ENCODE measurements around the gene ZNF324B. TPM values are rescaled to one million over a fixed set of nuclear protein-coding genes. Genes with fewer than 3 reads are reported as not detected.
A peak's percentile ranks its signal among the peaks of the same experiment; 100 is the strongest.
"Not testable (repeated sequence)": the region's sequence is repeated elsewhere in the genome, so short reads cannot be mapped to it uniquely, and the experiment has no call there.

Gene ZNF324B
- total RNA-seq, 6 experiments from 2014 or later = 2.9 to 3.3 (median 2.9) TPM

DNA sequence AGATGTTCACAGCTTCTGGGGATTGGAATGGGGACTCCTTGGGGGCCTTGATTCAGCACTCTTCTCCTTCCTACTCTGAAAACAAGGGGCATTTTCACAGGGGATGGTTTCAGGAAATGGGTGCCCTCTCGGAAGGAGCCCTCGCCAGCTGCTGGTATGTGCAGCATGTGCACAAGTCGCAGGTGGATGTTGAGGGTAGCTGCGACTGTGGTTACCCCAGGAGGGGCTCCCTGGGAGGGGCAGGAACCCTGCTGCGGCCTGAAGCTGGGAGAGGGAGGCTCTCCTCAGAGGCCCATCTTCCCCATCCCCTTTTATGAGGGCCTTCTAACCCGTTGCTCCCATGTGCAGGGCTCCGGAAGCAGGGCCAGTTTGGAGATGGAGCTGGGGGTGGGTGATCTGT lies 30.9 kb downstream of the ZNF324B start:
- Histone ChIP-seq H3K4me3 (no peak overlapping the region), H3K27me3 (no peaks in the 10 kb centered on the region), H3K4me1 (peaks cover 0 to 3% (median 1%) of the 10 kb centered on the region in 4 donors), H3K36me3 (peaks cover 0 to 4% (median 0%) of the 10 kb centered on the region in 4 donors), H3K9me3 (no peaks in the 10 kb centered on the region), H3K27ac (no peak overlapping the region)
- WGBS (ENCODE audit: insufficient coverage, low coverage, low lambda C conversion rate, missing lambda C conversion rate) = 90% methylated on average over 3 of the region's 7 CpGs
- TF ChIP-seq POLR2A (IDR thresholded peaks at IDR 0.05) (no peak), CTCF (IDR thresholded peaks at IDR 0.05) (no peak)
- DNase-seq = peak in 1 of 3 donors; percentile 26
- ATAC-seq = no peak
- intact Hi-C loops (cut with DNase I) = no loop called here

DNA sequence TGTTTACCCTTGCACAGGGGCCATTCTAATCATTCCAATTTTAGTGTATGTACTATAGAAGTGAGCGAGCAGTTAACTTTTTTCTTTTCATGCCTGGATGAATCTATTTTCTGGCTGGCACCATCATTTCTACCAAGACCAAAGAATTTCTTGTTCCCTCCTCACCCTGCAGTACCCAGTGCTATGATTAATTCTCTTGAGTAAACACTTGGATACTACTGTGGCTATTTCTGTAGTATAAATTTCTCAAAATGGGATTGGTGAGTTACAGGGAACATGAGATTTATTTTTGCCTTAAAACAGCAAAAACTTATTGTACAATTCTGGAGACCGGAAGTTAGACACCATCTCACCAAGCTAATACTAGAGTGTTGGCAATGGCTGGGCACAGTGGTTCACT lies 32.4 kb downstream of the ZNF324B start:
- DNase-seq (no peak), ATAC-seq (no peak)
- 89% methylated on average over 1 of the region's 2 CpGs for WGBS (ENCODE audit: insufficient coverage, low coverage, low lambda C conversion rate, missing lambda C conversion rate)
- H3K9me3 ChIP-seq = no peaks in the 10 kb centered on the region
- H3K36me3 ChIP-seq = peaks cover 0 to 4% (median 0%) of the 10 kb centered on the region in 4 donors
- no peak overlapping the region for H3K4me3 ChIP-seq
- intact Hi-C loops (cut with DNase I) = no loop called here
- TF ChIP-seq CTCF (IDR thresholded peaks at IDR 0.05) (no peak), POLR2A (IDR thresholded peaks at IDR 0.05) (no peak)
- no peaks in the 10 kb centered on the region for H3K4me1 ChIP-seq
- no peak overlapping the region for H3K27ac ChIP-seq
- no peaks in the 10 kb centered on the region for H3K27me3 ChIP-seq

DNA sequence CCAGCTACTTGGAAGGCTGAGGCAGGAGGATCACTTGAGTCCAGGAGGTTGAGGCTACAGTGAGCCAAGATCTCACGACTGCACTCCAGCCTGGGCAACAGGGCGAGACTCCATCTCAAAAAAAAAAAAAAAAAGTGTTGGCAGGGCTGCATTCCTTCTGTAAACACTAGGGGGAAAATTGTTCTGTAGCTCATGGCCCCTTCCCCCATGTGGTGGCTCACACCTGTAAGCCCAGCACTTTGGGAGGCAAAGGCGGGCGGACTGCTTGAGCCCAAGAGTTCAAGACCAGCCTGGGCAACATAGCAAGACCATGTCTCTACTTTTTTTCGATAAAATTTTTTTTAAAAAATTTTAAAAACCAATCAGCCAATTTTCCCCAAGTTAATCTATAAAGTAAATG lies 32.9 kb downstream of the ZNF324B start:
- H3K36me3 ChIP-seq; H3K4me1 ChIP-seq; H3K27me3 ChIP-seq; H3K9me3 ChIP-seq; H3K27ac ChIP-seq; H3K4me3 ChIP-seq; intact Hi-C loops (cut with DNase I); ATAC-seq: not testable (repeated sequence)
- WGBS (ENCODE audit: insufficient coverage, low coverage, low lambda C conversion rate, missing lambda C conversion rate) = 82% methylated on average over 3 of the region's 5 CpGs
- DNase-seq = peak in 1 of 3 donors; percentile 24

DNA sequence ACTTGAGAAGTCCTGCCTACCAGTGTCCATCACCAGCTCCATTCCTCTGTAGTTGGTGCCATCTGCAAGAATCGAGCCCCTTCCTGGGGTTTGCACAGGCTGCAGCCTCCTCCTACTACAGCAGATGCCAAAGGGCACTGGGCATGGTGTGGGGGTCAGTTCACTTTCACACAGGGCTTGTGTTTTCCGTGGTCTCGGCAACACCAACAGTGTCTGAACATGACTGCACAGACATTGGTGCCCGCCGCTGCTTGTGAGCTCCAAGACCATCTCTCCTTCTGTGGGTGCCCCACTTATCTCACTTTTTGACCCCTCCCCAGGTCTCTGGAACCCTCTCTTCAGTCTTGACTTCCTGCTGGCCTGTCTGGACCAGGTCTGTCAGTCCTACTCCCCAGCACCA lies 40.0 kb downstream of the ZNF324B start:
- Histone ChIP-seq H3K36me3 (no peaks in the 10 kb centered on the region), H3K9me3 (no peaks in the 10 kb centered on the region), H3K27me3 (no peaks in the 10 kb centered on the region), H3K4me1 (no peaks in the 10 kb centered on the region), H3K27ac (no peak overlapping the region), H3K4me3 (no peak overlapping the region)
- 89% methylated on average over 5 of the region's 5 CpGs for WGBS (ENCODE audit: insufficient coverage, low coverage, low lambda C conversion rate, missing lambda C conversion rate)
- intact Hi-C loops (cut with DNase I) = no loop called here
- TF ChIP-seq POLR2A (IDR thresholded peaks at IDR 0.05) (no peak), CTCF (IDR thresholded peaks at IDR 0.05) (no peak)
- DNase-seq = no peak
- ATAC-seq = peak in 1 of 4 donors; percentile 7

GRCh38 chr19:58492265-58492664 lies 40.8 kb downstream of the ZNF324B start:
- TF ChIP-seq CTCF (IDR thresholded peaks at IDR 0.05) (no peak), POLR2A (IDR thresholded peaks at IDR 0.05) (no peak)

More at GRCh38 chr19:58492265-58492664, 40.8 kb downstream of the ZNF324B start:
- Histone ChIP-seq H3K4me3 (no peak overlapping the region), H3K4me1 (no peaks in the 10 kb centered on the region), H3K9me3 (no peaks in the 10 kb centered on the region), H3K36me3 (no peaks in the 10 kb centered on the region), H3K27ac (no peak overlapping the region), H3K27me3 (no peaks in the 10 kb centered on the region)
- WGBS (ENCODE audit: insufficient coverage, low coverage, low lambda C conversion rate, missing lambda C conversion rate) = 88% methylated on average over 13 of the region's 14 CpGs
- no peak for DNase-seq
- no peak for ATAC-seq
- intact Hi-C loops (cut with DNase I) = no loop called here

Measured in right lobe of liver (tissue), 6 donors.